Measurements from ENCODE around the gene ID3. TPM values are rescaled to one million over a fixed set of nuclear protein-coding genes. Genes with fewer than 3 reads are reported as not detected.
"Not testable (repeated sequence)": the region's sequence is repeated elsewhere in the genome, so short reads cannot be mapped to it uniquely, and the experiment has no call there.

Gene ID3
- polyA plus RNA-seq, 4 donors: 303 to 480 (median 357) TPM

DNA sequence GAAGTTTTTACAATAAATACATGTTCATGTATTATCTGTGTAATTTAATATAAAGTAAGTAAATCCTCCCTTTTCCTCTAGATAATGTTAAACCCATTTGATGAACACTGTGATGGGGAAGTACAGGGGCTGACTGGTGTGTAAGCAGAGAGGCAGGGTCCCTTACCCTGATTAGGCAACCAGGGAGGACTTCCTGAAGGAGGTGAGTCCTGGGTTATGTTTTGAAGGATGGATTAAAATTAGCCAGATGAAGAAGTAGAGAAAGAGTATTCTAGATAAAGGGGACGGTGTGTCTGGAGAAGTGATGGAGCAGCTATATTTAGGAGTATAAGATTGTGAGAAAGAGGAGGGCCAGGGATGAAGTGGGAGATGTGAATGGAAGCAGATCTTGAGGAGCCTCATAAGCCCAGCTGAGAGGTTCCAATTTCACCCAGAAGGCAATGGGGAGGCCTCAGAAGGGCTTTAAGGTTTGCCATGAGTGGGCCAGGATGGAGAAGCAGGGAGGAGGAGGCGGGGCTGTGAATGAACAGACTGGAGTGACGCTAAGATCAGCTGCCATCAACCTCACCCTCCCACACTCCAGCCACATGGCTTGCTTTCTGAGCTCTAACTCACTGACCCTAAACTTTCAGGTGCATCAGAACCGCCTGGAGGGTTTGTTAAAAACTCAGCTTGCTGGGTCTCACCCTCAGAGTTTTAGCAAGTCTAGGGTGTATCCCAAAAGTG is 30.9 kb upstream of the ID3 start:
- DNase-seq (ENCODE audit: low read depth in 4 of 4, low spot score in 2 of 4): no peak

DNA sequence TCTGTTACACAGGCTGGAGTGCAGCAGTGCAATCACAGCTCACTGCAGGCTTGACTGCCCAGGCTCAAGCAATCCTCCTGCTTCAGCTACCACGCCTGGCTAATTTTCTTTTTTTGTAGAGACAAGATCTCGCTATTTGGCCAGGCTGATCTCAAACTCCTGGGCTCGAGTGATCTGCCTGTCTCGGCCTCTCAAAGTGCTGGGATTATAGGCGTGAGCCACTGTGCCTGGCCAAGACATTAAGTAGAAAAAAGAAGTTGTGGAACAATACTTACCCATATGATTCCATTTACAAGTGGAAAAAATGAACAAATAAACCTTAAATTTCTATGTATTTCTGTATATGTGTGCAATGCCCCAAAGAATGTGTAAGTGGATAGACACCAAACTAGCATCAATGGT is 30.3 kb upstream of the ID3 start:
- no peak for DNase-seq (ENCODE audit: low read depth in 4 of 4, low spot score in 2 of 4)

DNA sequence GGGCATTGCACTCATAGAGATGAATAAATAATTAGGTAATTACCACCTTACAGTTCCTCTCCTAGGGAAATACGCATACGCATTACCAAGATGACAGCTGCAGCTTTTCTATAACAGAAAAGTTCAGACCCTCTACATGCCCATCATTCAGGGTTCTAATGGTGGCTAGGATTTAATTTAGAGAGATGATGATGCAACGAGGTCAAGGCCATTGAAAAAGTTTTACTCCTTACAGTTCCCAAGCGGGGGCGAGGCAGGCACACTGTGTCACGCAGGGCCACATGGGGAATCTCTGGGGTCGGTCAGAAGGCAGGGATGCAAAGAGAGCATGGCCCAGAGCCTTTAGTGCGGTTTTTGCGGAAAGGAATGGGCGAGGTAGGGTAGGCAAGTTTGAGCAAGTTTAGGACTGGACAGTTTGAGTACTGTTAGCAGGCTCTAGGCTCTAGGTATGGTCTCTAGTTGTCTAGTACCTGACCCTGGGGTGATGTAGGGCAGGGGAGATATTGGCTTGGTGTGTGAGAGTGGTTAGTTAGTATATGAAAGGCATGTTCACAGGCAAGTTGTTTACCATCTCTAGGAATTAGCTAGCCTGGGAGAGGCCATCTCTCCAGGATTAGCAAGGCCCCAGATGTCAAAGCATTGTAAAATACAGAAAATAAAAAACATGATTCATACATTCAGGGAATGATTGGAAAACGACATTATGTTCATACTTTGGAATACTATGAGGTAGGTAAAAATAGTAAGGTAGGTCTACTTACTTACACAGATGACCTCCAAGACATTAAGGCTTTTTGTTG is 29.6 kb upstream of the ID3 start:
- no peak for DNase-seq (ENCODE audit: low read depth in 4 of 4, low spot score in 2 of 4)

DNA sequence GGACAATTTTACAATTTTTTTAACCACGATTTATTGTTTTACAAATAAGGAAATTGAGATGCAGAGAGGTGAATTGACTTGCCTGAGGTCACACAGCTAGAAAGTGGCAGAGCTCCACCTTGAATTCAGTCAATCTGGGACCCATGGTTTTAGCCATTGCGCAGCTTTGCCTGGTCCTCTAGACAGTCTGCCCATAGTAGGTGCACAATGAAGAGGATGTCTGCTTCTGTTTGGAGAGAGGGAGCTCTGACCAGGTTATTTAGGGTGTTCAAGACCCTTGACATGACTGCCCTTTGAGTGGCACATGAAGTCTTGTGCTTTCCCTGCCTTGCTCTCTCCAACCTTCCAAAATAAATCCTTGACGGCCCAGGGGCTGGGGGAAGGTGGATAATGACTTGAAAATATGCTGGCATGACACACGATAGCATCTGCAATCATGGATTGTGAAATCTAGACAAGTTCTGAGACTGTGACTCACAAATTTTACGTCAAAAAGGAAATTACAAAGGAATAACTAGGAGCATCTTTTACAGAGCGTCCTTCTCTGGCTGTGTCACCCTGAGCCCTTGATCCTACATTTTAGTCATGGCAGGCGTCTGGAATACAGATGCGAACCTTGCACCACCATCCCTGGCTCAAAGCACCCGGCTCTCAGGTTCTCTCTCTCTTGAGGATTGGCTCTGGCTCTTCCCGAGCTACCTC is 26.2 kb upstream of the ID3 start:
- no peak for DNase-seq (ENCODE audit: low read depth in 4 of 4, low spot score in 2 of 4)

DNA sequence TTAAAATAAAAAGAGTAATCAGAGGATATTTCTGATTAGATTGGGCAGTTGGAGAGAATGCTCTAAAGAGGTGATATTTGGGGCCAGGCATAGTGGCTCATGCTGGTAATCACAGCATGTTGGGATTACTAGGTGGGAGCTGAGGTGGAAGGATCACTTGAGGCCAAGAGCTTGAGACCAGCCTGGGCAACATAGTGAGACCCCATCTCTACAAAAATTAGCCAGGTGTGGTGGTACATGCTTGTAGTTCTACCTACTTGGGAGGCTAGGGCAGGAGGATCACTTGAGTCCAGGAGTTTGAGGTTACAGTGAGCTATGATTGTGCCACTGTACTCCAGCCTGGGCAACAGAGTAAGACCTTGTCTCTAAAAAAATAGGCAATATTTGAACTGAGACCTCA is 24.4 kb upstream of the ID3 start:
- DNase-seq (ENCODE audit: low read depth in 4 of 4, low spot score in 2 of 4): not testable (repeated sequence)

DNA sequence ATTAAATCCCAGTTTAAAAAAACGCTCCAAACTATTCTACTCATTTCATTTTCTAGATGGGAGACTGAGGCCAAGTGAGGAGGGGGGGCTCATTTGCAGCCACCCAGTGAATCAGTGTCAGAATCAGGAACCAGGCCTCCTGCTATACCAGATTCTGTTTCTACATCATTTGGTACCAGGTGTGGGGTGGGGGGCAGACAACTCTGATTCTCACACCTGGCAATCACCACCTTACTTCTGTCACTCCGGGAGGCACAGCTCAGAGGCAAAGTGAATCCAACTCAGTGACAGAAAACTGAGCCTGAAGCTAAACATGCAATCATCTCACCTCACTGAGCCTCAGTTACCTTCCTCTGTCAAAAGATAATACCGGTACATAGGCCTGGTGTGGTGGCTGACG is 23.5 kb upstream of the ID3 start:
- DNase-seq (ENCODE audit: low read depth in 4 of 4, low spot score in 2 of 4): no peak

DNA sequence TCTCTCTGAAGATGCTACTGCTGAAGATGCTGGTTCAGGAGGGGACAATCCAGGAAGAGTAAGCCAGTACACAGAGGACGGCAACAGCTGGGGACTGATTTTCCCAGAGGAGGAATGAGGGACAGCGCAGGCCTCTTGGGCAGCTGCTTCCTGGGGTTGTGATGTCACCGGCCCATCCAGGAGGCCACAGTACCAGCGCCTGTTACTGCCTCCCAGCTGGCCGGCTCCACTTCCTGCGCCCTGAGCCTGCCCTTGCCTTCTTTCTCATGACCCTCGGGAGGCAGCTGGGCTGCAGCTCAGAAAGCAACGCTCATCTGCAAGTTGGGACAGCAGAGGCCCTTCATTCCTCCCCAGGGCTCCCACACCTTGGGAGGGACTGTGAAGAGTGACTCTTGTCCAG is 21.9 kb upstream of the ID3 start:
- no peak for DNase-seq (ENCODE audit: low read depth in 4 of 4, low spot score in 2 of 4)

DNA sequence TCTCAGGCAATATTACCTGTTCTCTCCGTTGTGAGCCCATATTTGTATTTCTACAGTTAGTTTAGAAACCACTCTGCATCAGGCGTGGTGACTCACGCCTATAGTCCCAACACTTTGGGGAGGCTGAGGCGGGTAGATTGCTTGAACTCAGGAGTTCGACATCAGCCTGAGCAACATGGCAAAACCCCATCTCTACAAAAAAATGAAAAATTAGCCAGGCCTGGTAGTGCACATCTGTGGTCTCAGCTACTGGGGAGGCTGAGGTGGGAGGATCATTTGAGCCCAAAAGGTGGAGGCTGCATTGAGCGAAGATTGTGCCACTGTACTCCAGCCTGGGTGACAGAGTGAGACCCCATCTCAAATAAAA is 19.7 kb upstream of the ID3 start:
- DNase-seq (ENCODE audit: low read depth in 4 of 4, low spot score in 2 of 4): no peak

DNA sequence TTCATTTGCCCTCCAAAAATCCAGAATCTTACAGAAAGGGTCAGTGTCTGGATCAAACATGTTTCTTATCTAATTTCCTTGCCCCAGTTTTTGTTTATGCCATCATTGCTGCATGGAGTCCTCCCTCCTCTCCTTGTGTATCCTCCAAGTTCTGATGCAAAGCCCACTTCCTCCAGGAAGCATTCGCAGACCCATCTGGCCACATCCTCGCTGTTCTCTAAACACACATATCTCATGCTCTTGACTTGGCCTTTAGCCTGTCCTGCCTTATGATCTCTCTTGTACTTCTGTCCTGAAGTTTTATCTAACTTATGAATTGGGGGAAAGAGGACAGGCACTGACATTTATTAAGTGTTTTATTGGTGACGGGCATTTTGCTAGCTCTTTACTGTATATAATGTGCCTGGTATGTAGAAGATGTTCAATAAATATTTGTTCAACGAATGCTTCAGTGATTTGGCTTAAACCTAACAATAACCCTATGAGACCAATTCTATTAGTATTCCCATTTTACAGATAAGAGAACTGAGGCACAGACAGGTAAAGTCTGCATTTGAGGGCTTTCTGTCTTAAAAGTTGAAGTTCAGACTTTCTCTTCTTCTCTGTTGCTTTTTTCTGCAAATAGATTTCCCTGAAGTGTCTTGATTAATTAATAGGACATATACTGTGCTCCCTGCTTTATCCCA is 19.2 kb upstream of the ID3 start:
- no peak for DNase-seq (ENCODE audit: low read depth in 4 of 4, low spot score in 2 of 4)

DNA sequence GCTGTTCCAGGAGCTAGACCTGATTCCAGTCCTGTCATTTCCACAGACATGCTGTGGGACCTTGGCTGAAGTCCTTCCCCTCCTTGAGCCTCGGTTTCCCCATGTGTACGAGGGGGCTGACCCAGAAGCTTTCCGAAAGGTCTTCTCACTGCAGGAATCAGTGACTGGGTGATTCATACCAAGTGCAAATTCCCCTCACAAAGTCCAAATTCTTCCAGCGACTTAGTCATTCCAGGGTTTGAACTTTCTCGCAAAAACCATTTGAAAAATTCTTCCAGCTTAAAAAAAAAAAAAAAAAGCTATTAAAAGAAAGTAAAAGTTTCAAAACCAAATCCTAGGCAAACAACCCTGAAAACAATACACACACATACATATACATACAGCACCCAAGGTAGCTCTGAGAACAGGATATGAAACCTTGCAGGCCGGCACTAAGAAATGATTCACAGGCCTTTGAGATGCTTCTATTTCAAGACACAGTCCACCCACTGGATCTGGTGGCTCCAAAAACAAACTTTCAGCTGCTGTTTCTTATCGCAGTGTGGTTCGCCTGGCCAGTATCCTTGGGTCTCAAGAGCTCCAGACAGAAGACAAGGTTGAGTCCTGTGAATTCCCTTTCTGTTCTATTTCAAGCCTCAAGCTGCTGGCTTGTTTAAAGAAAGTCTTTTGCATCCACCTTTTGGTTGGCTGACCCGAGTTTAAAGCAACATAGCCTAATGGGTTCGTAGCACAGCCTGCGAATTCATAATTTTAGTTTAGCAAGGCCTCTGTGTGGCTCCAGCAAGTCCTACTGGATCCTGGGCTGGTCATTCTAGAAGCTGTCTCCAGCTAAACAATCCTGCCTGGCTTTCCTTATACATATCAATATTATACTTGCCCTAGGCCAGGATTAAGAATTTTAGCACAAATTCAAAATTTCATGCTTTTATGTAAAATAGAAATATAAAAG is 18.0 kb upstream of the ID3 start:
- DNase-seq (ENCODE audit: low read depth in 4 of 4, low spot score in 2 of 4): no peak

DNA sequence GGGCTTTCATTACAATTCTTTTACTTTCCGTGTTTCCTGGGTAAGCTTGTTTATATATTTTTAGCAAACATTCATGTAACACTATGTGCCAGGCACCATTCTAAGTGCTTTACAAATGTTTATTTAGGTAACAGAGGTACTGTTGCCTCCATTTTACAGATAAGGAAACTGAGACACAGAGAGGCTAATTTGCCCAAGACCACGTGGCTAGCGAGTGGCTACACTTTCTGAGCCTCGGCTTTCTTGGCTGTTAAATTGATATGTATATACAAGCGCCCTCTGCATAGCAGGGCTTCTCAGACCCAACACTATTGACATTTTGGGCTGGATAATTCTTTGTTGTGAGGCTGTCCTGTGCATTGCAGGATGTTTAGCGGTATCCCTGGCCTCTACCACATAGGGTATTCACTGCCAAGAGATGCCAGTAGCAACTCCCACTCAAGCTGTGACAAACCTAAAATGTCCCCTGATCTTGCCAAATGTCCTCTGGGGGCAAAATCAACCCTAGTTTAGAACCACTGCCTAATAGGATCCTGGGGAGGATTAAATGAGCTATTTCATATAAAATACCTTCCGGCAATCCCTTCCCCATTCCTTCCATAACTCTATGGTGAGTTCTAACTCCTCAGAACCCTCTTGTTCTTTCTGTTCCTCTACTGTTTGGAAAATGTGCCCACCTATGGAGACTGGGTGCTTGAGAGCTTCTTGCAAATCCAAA is 17.2 kb upstream of the ID3 start:
- no peak for DNase-seq (ENCODE audit: low read depth in 4 of 4, low spot score in 2 of 4)

DNA sequence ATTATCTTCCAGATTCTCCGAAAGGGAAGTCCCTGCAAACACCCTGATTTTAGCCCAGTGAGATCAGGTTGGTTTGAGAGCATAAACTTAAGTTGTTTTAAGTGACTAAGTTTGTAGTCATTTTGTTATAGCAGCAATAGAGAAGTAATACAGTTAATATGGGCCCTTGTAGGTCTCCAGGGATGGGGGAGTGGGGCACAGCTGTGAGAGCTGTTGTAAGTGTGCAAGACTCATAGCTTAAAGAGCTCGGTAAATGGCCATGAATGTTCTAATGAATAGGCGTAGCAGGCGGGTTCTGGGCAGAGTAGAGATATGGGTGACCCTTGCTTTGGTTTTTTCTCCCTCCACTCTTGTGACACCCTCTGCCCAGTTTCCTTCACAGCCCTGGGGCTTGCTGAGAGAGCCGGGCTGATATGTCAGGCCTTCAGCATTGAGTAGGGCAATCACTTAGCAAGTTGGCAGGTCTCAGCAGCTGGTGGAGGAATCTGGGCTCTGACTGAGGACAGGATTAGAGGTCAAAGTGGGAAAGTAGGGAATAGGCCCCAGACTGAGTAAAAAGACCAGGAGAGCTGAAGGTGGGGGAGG is 16.0 kb upstream of the ID3 start:
- no peak for DNase-seq (ENCODE audit: low read depth in 4 of 4, low spot score in 2 of 4)

DNA sequence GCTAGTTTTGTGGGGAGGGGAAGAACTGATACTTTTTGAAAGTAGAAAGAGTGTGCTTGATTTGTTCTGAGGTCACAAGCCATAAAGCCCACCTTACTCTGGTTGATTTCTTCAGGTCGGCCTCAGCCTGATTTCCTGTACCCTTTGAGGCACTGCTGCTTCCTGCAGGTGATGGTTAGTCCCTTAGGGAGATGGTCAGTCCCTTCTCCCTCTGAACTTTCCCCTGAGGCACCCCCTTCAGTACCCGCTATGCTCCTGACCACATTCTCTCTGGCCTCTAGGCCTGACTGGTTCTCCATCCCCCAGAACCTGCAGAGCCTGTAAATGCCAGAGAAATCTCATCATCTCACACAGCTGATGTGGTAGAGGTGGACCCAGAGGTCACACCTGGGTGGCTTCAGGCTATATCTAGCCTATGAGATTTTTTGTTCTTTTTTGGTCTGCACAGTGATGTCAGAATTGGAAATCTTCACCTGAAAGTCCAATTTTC is 15.0 kb upstream of the ID3 start:
- no peak for DNase-seq (ENCODE audit: low read depth in 4 of 4, low spot score in 2 of 4)

DNA sequence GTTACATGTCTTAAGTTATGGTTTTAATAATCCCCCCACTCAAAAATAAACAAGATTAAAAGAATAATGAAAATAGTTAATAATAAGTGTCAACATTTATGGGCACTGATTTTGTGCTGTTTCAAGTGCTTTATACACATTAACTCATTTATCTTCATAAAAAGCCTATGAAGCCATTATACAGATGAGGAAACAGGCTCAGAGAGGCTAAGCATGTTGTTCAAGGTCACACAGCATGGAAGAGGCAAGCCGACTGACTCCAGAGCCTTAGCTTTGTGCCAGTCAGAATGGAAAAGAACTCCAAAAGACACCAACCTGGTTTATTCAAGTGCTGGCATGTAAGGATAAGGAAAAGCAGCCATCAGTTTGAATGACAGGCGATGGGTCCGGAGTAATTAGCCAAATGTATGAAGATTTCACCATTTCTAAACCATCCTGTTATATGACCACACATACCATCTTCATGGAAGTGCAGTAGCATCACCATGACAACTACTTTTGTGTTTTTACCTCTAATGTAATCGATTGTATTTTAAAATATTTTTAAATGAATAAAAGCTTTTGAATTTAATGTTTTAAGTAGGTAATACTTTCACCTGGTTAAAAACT is 14.4 kb upstream of the ID3 start:
- DNase-seq (ENCODE audit: low read depth in 4 of 4, low spot score in 2 of 4): no peak

DNA sequence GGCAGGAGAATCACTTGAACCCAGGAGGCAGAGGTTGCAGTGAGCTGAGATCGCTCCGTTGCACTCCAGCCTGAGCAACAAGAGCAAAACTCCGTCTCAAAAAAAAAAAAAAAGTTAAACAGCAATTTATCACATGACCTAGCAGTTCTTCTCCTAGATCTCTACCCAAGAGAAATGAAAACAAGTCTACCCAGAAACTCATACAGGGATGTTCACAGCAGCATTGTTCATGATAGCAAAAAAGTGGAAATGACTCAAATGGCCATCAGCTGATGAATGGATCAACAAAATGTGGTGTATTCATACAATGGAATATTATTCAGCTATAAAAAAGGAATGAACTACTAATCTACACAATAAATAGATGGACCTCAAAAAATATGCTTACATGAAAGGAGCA is 12.2 kb upstream of the ID3 start:
- no peak for DNase-seq (ENCODE audit: low read depth in 4 of 4, low spot score in 2 of 4)

DNA sequence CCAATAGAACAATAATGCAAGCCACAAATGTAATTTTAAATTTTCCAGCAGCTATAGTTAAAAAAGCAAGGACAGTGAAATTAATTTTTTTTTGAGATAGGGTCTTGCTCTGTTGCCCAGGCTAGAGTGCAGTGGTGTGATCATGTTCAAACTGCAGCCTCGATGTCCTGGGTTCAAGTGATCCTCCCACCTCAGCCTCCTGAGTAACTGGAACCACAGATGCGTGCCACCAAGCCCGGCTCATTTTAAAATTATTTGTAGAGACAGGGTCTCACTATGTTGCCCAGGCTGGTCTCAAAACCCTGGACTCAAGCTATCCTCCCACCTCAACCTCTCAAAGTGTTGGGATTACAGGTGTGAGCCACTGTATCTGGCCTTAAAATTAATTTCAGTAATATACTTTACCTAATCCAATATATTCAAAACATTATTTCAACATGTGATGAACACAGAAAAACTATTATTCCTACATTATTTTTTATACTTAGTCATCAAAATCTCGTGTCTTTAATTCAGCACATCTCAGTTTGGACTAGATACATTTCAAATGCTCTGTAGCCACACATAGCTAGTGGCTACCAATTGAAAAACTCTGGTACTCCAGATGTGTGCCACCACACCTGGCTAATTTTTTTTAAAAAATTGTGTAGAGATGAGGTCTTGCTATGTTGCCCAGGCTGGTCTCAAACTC is 10.8 kb upstream of the ID3 start:
- no peak for DNase-seq (ENCODE audit: low read depth in 4 of 4, low spot score in 2 of 4)

DNA sequence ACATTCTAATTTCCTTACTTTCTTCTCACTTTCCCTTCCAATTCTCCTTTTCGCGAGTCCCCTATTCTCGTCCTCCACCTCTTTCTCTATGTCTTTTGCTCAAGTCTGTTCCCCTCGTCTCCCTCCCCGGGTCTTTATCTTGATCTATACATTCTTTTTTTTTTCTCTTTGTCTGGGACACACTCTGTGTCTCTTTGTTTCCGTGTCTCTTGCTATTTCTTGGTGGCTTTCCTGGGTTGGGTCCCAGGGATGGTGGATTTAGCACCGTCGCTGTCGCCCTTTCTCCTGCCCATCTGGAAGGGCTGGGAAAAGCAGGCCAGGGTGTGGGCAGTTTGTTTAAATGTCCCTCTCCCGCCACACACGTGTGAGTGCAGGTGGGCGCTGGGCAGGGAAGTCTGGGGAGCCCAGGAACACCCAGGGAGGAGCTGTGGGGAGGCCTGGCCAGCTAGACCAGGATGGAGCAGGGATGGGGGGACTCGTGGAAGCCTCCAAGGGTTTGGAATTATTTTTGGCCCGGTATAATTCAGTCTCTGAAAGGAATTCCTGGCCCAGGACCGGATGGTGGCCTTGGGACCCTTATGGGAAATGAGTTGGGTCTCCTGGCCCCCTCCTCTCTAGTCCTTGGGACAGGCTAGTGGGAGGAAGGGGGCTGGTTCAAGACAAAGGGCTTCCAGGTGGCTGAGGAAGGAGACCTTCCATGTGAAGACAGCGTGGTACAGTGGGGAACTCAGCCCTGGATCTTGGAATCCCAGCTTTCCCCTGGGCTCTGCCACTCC is 9.5 kb upstream of the ID3 start:
- DNase-seq (ENCODE audit: low read depth in 4 of 4, low spot score in 2 of 4): no peak
